ENCODE data around the gene ETNK2.

The ETNK2 gene

DNA sequence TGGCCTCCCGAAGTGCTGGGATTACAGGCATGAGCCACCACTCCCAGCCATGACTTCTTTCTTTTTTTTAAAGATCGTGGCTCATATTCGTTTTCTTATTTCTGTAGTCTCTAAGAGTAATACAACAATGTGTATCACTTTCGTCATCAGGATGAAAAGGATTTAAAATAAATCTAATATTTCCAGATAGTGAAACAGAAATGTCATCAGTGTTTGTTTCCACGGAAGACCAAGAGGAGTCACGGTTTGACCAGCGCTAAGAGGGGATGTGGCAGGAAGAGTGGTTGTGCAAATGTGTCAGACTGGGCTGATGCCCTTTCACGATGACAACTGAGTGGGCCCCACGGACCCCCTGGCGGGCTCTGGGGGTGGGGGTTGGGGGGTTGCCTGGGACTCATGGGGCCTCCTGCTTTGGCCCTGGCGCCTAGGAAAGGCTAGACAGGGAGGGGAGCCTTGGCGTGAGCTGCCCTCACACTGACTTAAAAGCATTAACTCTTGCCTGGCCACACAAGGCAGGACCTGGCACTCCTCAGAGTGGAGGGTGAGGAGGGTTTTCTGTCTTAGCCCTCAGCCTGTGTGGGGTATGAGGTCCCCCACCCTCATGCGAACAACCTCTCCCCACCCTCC, 70.6 kb downstream of the ETNK2 start:
- DNase-seq (ENCODE audit: low spot score), result no peak
- TF ChIP-seq, protein P1, sequence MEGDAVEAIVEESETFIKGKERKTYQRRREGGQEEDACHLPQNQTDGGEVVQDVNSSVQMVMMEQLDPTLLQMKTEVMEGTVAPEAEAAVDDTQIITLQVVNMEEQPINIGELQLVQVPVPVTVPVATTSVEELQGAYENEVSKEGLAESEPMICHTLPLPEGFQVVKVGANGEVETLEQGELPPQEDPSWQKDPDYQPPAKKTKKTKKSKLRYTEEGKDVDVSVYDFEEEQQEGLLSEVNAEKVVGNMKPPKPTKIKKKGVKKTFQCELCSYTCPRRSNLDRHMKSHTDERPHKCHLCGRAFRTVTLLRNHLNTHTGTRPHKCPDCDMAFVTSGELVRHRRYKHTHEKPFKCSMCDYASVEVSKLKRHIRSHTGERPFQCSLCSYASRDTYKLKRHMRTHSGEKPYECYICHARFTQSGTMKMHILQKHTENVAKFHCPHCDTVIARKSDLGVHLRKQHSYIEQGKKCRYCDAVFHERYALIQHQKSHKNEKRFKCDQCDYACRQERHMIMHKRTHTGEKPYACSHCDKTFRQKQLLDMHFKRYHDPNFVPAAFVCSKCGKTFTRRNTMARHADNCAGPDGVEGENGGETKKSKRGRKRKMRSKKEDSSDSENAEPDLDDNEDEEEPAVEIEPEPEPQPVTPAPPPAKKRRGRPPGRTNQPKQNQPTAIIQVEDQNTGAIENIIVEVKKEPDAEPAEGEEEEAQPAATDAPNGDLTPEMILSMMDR (IDR thresholded peaks at IDR 0.05; ENCODE audit: extremely low read depth, missing control alignments), result no peak
